Activated naive CD4-positive, alpha-beta T cell treated with anti-CD3 and anti-CD28 coated beads, Interleukin-2, amount 50 U/mL, for 16 hours (primary cell): ENCODE data around the gene XDH.

Source experiments
- DNase-seq: peaks from one replicate; pipeline ENCODE4 v3.0.0-alpha.2; 2020

XDH gene

GRCh38 chr2:31414601-31415241, at the start of gene XDH:
TSS of gene XDH (minus strand) at chr2:31414742. CDS start at chr2:31414666, 76 bp downstream.
- DNase-seq = no peak

GRCh38 chr2:31457651-31458050, 43.1 kb upstream of the XDH start:
- no peak for DNase-seq

GRCh38 chr2:31446848-31447247, 32.3 kb upstream of the XDH start:
- no peak for DNase-seq

- no peak for DNase-seq
These were observed 27.8 kb upstream of the XDH start for GRCh38 chr2:31442376-31442775.

- no peak for DNase-seq
These were observed 26.2 kb upstream of the XDH start for GRCh38 chr2:31440764-31441163.

GRCh38 chr2:31434911-31435310, 20.4 kb upstream of the XDH start:
- no peak for DNase-seq

- no peak for DNase-seq
These were observed 19.0 kb upstream of the XDH start for GRCh38 chr2:31433541-31433940.

GRCh38 chr2:31430439-31431165, 16.1 kb upstream of the XDH start:
- no peak for DNase-seq

- no peak for DNase-seq
These were observed 15.4 kb upstream of the XDH start for GRCh38 chr2:31429759-31430438.

GRCh38 chr2:31429040-31429439, 14.5 kb upstream of the XDH start:
- DNase-seq = no peak

GRCh38 chr2:31428001-31428418, 13.5 kb upstream of the XDH start:
- no peak for DNase-seq

GRCh38 chr2:31426096-31426495, 11.6 kb upstream of the XDH start:
- DNase-seq = no peak

GRCh38 chr2:31421634-31422033, 7.1 kb upstream of the XDH start:
- no peak for DNase-seq

- DNase-seq = no peak
These were observed 6.4 kb upstream of the XDH start for GRCh38 chr2:31420936-31421335.

- DNase-seq = no peak
These were observed 4.8 kb upstream of the XDH start for GRCh38 chr2:31419386-31419785.

GRCh38 chr2:31415421-31415820, 879 bp upstream of the XDH start:
- DNase-seq = no peak

- DNase-seq = no peak
These were observed 536 bp downstream of the XDH start for GRCh38 chr2:31413862-31414550.

GRCh38 chr2:31413025-31413424, 1.5 kb downstream of the XDH start:
- DNase-seq = no peak

GRCh38 chr2:31411771-31412170, 2.8 kb downstream of the XDH start:
- no peak for DNase-seq

- no peak for DNase-seq
These were observed 7.8 kb downstream of the XDH start for GRCh38 chr2:31406593-31407385.

GRCh38 chr2:31404827-31405226, 9.7 kb downstream of the XDH start:
- no peak for DNase-seq

GRCh38 chr2:31404302-31404701, 10.2 kb downstream of the XDH start:
- DNase-seq = no peak

GRCh38 chr2:31402388-31402787, 12.2 kb downstream of the XDH start:
- DNase-seq = no peak
